ENCODE measurements around the gene TRIAP1. TPM values are rescaled to one million over a fixed set of nuclear protein-coding genes. Genes with fewer than 3 reads are reported as not detected.

TRIAP1 gene
- total RNA-seq, result 9.7 TPM

DNA sequence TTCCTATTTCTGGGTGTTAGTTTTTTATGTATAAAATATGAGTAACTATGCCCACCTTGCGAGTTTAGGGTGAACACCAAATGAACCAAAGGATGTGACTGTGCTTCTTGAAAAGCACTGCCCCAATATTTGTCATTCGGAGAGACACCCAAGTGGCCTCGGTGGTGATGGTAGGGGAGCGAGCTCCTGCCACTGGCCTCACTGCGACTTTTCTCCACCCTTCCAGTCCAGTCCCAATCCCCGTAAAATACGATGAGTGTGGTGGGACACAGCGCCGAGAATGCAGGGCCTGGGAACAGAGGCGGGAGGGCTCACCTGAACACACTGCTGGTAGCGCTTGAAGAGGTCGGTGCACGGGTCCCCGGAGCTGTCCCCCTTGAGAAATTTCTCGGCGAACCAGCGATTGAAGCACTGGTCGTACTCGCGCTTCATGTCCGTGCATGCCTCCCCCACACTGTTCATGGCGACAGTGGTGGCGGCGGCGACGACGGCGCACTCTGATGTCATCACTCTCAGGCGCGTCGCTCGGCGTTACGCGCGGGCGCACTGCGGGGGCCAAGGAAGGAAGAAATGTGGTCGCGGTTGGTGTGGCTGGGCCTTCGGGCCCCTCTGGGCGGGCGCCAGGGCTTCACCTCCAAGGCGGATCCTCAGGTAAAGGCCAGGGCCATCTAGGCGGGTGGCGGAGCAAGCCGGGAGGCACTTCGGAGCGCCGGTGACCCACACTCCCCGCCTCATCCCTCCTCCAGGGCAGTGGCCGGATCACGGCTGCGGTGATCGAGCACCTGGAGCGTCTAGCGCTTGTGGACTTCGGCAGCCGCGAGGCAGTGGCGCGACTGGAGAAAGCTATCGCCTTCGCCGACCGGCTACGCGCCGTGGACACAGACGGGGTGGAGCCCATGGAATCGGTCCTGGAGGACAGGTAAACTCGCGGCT, at the start of gene TRIAP1, which contains the start of gene GATC:
Gene TRIAP1 (minus strand): TSS at position 474 of the 933 bp plus-strand sequence. CDS start 12 bp downstream, at position 462.
Gene GATC (plus strand): TSS at position 534 of the 933 bp plus-strand sequence. CDS start 37 bp downstream, at position 571.

DNA sequence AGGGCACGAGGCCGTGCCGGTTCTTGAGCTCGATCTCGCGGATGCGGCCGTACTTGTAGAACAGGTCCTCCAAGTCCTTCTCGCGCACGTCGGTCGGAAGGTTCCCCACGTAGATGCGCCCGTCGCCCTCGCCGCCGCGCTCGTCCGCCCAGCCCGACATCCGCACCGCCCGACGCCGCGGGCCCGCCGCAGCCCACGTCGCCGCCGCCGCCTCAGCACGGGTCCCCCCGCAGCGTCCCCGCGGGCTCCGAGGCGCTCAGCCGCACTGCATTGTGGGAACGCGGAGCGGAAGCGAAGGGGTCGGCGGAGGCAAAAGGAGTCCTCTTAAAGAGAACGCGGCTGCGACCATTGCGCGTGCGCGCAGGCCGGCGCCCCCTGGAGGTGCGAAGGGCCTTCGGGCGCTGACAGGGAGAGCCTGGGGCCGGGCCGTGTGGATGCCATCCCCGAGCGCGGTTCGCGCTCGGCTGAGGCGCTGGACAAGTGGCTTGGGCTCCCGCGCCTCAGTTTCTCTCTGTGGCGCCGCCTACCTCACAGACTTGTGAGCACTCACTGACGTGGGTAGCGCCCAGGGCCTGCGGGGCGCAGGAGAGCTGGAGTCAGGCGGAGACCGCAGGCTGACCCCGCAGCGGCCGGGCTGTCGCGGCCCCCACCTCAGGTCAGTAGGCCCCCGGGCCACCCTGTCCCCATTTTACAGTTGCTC, 23.4 kb upstream of the TRIAP1 start, which contains the start of gene SRSF9:
Gene SRSF9 (minus strand): TSS at position 299 of the 700 bp plus-strand sequence. CDS start 139 bp downstream, at position 160.

DNA sequence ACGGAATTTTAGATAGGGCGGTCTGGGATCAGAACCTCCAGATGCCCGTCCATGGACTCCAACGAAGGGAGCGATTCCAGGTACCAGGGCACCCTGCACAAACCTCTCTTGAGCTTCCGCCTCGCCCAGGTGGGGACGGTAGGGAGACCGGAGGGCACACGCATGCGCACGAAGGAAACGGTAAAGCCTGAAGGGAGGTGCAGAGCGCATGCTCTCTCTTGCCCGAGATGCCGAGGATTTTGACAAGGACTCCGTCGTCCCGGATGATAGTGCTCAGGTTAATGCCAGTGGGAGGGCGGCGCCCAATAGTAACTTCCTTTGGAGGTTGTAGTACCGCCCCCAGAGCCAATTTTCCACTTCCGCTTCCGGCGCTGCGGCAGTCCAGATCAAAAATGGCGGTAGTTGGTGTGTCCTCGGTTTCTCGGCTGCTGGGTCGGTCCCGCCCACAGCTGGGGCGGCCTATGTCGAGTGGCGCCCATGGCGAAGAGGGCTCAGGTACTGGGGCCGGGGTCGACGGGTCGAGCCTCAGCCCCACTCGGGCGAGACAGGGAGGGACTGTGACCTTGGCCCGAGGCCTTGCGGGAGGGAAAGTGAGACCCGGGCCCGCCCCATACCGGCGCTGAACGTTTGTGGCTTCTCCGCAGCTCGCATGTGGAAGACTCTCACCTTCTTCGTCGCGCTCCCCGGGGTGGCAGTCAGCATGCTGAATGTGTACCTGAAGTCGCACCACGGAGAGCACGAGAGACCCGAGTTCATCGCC, 8.3 kb downstream of the TRIAP1 start, which contains the start of gene COX6A1:
Gene COX6A1 (plus strand): TSS at position 379 of the 760 bp plus-strand sequence. CDS start 14 bp downstream, at position 393.

Other genes starting within 250 kb of the TRIAP1 start
- gene RPLP0, start 245.3 kb downstream of the TRIAP1 start, total RNA-seq, result 1,587 TPM
- 5.6 TPM for gene PXN, start 180.7 kb downstream of the TRIAP1 start, total RNA-seq
- gene RNU4-2, start 154.5 kb downstream of the TRIAP1 start, total RNA-seq, result under 0.01 TPM
- under 0.01 TPM for gene RNU4-1, start 153.1 kb downstream of the TRIAP1 start, total RNA-seq
- gene SIRT4, start 144.1 kb downstream of the TRIAP1 start, total RNA-seq, result 2.2 TPM
- gene PLA2G1B, start 118.6 kb downstream of the TRIAP1 start, total RNA-seq, result not detected
- gene MSI1, start 77.2 kb downstream of the TRIAP1 start, total RNA-seq, result 15.0 TPM
- 329 TPM for gene COX6A1, start 8.3 kb downstream of the TRIAP1 start, total RNA-seq
- 30.0 TPM for gene GATC, start 60 bp upstream of the TRIAP1 start, total RNA-seq
- gene SRSF9, start 23.4 kb upstream of the TRIAP1 start, total RNA-seq, result 93.9 TPM
- 231 TPM for gene DYNLL1, start 49.7 kb upstream of the TRIAP1 start, total RNA-seq
- gene COQ5, start 82.8 kb upstream of the TRIAP1 start, total RNA-seq, result 16.6 TPM
- 162 TPM for gene RNF10, start 88.0 kb upstream of the TRIAP1 start, total RNA-seq
- gene POP5, start 135.0 kb upstream of the TRIAP1 start, total RNA-seq, result 40.4 TPM
- gene CABP1, start 194.2 kb upstream of the TRIAP1 start, total RNA-seq, result 6.3 TPM
- 44.8 TPM for gene MLEC, start 240.8 kb upstream of the TRIAP1 start, total RNA-seq